Measurements from ENCODE around the gene RRAS2. TPM values are rescaled to one million over a fixed set of nuclear protein-coding genes. Genes with fewer than 3 reads are reported as not detected.
"Not testable (repeated sequence)": the region's sequence is repeated elsewhere in the genome, so short reads cannot be mapped to it uniquely, and the experiment has no call there.

The RRAS2 gene
- total and polyA plus RNA-seq, 5 experiments from 2014 or later: 6.1 to 19.0 (median 16.0) TPM

DNA sequence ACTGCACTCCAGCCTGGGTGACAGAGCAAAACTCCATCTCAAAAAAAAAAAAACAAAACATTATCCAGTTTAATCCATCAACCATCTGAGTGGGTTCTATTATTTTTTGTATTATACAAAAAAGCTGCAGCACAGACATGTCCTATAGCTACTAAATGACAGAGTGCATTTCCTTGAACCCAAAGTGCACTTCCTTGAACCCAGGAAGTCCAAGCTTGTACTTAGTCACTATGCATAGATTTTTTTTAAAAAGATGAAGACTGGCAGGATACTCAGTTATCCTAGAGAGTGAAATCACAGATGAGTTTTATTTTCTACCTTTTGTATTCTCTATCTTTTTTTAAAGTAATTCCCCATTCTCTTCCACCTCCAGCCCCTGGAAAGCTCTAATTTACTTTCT is 8.0 kb upstream of the RRAS2 start:
- no peaks in the 10 kb centered on the region for H3K36me3 Mint-ChIP-seq

DNA sequence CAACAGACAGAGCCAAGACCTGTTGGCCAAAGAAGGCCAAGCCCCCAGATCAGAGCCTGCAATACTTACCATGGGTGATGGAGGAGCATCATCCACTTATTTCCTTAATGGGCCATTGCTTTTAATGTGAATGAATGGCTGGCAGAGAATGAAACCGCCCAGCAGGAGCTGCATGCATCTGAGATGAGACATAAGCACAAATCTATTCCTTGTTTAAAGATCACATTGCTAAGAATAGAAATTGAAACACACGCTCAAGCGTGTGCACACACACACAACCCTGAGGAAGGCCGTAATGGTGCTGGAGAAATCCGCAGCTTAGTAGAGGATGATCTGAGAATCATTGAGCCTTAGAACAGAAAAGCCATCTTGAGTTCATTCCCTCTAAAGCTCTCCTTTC is 5.3 kb upstream of the RRAS2 start:
- POLR2A ChIA-PET: no interaction called here

More for the DNA sequence above, 8.0 kb upstream of the RRAS2 start:
- POLR2A ChIA-PET: interaction anchor here (0.6 to 0.7 kb wide), 2 partner anchors 258 to 524 kb away, joined by 3 read pairs; no protein-coding TSS in a partner anchor
- Mint-ChIP-seq H3K27me3 (no peaks in the 10 kb centered on the region), H3K4me1 (peaks cover 0 to 15% (median under 1%) of the 10 kb centered on the region in 4 donors), H3K9me3 (no peaks in the 10 kb centered on the region), H3K4me3 (no peak overlapping the region), H3K27ac (no peak overlapping the region)
- DNase-seq (no peak), ATAC-seq (no peak)

DNA sequence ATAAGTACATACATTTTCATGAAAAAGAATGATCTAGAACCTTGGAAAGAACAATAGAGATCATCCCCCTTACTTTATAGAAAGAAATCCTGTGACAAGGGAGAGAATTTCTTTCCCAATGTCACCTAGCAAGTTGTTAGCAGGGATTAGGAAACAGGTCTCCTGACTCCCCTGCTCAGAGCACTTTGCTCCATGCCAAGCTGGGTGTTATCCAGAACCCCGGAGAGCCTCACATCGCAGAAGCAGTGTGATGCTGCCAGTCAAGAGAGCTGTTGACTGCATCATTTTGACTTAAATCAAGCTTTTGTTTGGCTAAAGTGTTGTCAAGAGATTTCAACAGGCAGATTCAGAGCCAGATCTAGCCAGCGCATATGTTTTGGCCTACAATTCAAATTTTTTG is 3.6 kb upstream of the RRAS2 start:
- no peaks in the 10 kb centered on the region for H3K27me3 Mint-ChIP-seq
- H3K9me3 Mint-ChIP-seq: no peaks in the 10 kb centered on the region
- peaks cover 6 to 16% (median 12%) of the 10 kb centered on the region in 4 donors for H3K4me1 Mint-ChIP-seq
- no peaks in the 10 kb centered on the region for H3K36me3 Mint-ChIP-seq
- DNase-seq (no peak), ATAC-seq (no peak)
- H3K27ac Mint-ChIP-seq: no peak overlapping the region
- no peak overlapping the region for H3K4me3 Mint-ChIP-seq
- POLR2A ChIA-PET: interaction anchor here (1.2 kb wide), 1 partner anchor 19 kb away, joined by 3 read pairs; no protein-coding TSS in a partner anchor

More for the DNA sequence above, 5.3 kb upstream of the RRAS2 start:
- Mint-ChIP-seq H3K27ac (no peak overlapping the region), H3K36me3 (no peaks in the 10 kb centered on the region), H3K4me1 (peaks cover 2 to 12% (median 4%) of the 10 kb centered on the region in 4 donors), H3K27me3 (no peaks in the 10 kb centered on the region), H3K9me3 (no peaks in the 10 kb centered on the region), H3K4me3 (no peak overlapping the region)
- DNase-seq (no peak), ATAC-seq (no peak)

DNA sequence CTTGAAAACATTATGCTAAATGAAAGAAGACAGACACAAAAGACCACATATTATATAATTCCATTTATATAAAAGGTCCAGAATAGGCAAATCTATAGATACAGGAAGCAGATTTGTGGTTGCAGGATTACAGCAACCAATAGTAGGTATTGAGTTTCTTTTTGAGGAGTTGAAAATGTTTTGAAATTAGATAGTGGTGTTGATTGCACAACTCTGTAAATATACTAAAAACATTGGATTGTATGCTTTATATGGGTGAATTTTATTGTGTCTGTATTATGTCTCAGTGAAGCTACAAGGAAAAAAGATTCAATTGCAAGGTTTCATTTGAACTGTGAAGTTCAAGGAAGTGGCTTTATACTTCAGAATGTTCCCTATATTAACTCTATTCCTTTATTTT is 3.0 kb upstream of the RRAS2 start:
- no peak overlapping the region for H3K4me3 Mint-ChIP-seq
- H3K27ac Mint-ChIP-seq: no peak overlapping the region
- DNase-seq: no peak
- H3K4me1 Mint-ChIP-seq: peaks cover 12 to 21% (median 15%) of the 10 kb centered on the region in 4 donors
- ATAC-seq: no peak
- no peaks in the 10 kb centered on the region for H3K9me3 Mint-ChIP-seq
- POLR2A ChIA-PET: no interaction called here
- no peaks in the 10 kb centered on the region for H3K36me3 Mint-ChIP-seq
- no peaks in the 10 kb centered on the region for H3K27me3 Mint-ChIP-seq

DNA sequence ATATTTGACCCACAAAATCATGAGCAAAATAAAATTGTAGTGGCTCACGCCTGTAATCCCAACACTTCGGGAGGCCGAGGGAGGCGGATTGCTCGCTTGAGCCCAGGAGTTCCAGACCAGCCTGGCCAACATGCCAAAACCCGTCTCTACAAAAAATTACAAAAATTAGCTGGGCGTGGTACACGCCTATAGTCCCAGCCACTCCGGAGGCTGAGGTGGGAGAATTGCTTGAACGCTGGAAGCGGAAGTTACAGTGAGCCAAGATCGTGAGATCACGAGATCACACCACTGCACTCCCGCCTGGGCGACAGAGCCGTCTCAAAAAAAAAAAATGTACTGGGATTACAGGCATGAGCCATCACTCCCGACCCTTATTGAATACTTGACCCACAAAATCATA is 2.0 kb upstream of the RRAS2 start:
- H3K27me3 Mint-ChIP-seq: no peaks in the 10 kb centered on the region
- H3K4me3 Mint-ChIP-seq: peak overlapping the region in 1 of 10 donors; percentile 56
- no peaks in the 10 kb centered on the region for H3K36me3 Mint-ChIP-seq
- DNase-seq: no peak
- peak overlapping the region in 1 of 10 donors; percentile 12 for H3K27ac Mint-ChIP-seq
- peaks cover 16 to 29% (median 22%) of the 10 kb centered on the region in 4 donors for H3K4me1 Mint-ChIP-seq
- H3K9me3 Mint-ChIP-seq: no peaks in the 10 kb centered on the region
- POLR2A ChIA-PET: no interaction called here
- no peak for ATAC-seq

DNA sequence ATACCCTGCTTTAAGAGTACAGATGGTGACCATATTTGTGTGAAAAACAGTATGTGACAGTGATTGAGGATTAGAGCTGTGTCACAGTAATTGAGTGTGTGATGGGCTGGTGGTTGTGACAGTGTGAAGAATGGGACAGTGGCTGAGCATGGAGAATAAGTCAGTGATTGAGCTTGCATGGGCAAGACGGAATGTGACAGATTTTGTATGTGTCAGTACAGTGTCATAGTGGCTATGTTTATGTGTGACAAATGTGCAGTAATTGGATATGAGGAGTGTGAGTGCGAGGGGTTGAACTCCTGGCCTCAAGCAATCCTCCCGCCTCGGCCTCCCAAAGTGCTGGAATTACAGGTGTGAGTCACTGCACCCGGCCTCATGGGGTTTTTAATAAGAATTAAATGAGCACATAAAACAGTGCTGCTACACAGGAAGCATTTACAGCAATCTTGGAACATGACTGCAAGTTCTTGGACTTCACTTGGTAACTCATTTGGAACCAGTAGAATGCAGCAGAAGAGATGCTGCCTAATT is 583 bp upstream of the RRAS2 start:
- Mint-ChIP-seq H3K27ac (peak overlapping the region in 8 of 10 donors; percentile 2 to 86 (median 57)), H3K27me3 (no peaks in the 10 kb centered on the region), H3K4me1 (peaks cover 18 to 36% (median 31%) of the 10 kb centered on the region in 4 donors), H3K9me3 (no peaks in the 10 kb centered on the region), H3K36me3 (peaks cover 0 to 2% (median 0%) of the 10 kb centered on the region in 3 donors), H3K4me3 (peak overlapping the region; percentile 20 to 96 (median 77))
- POLR2A ChIA-PET: no interaction called here
- ATAC-seq (no peak), DNase-seq (no peak)

DNA sequence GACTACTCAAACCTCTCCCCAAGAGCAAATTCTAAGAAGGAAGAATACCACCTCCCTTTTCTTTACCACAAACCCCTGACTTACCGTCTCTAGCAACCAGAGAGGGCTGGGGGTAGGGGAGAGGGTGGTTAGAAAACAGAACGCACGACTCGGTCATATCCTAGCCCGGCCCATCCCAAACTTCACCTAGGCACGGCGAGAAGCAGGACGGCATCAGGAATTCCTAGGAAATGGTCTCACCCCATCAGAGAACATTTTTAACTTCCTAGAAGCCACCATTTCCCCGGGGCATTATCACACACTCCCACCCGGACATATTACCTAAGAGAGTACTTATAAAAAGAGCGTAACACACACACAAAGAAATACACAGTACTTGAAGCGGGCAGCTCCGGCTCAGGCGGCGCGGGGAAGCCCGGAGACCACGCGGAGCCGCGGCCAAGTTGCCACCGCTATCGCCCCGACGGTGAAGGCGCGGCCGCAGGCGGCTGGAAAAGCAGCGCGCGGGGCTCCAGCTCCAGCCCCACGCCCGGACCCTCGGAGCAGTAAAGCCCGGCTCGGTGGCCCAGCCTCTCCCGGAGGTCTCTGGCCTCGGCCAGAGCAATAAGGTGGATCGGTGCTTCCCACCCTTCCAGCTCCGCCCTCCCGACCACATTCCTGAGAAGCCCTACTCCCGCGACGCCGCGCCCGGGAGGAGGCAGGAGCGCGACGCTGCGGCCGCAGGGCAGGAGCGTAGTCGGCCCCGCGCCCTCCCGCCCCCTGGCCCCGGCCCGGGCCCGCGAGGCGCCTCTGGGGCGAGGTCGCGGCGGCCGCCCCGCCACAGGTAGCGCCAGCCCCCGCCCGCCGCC is 878 bp downstream of the RRAS2 start:
- ATAC-seq (peak; percentile 61 to 71), DNase-seq (peak in 9 of 10 donors; percentile 20 to 67 (median 37))
- Mint-ChIP-seq H3K36me3 (peaks cover 0 to 2% (median 0%) of the 10 kb centered on the region in 3 donors), H3K4me3 (peak overlapping the region; percentile 87 to 98 (median 94)), H3K27me3 (no peaks in the 10 kb centered on the region), H3K27ac (peak overlapping the region; percentile 77 to 94 (median 91)), H3K9me3 (no peaks in the 10 kb centered on the region), H3K4me1 (peaks cover 20 to 50% (median 38%) of the 10 kb centered on the region in 4 donors)
- POLR2A ChIA-PET: interaction anchor here (1.2 kb wide), 1 partner anchor 38 kb away, joined by 5 read pairs; no protein-coding TSS in a partner anchor

DNA sequence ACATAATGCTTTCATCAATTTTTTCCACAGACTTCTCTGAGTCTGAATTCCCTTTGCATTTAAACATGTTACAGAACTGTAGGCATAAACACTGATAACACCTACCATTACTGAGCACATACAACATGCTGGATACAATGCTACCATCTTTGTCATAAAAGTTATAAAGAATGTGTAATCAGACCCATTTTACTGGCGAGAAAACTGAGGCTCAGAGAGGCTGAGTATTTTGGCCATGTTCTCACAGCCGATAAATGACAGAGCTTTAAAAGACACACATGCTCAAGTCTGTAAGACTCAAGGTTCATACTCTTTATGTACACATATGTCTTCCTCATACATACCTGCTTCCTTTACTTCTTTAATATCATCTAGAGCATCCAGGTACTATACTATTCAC is 2.6 kb downstream of the RRAS2 start:
- DNase-seq (no peak), ATAC-seq (no peak)
- H3K4me3 Mint-ChIP-seq: peak overlapping the region in 6 of 10 donors; percentile 1 to 96 (median 33)
- peaks cover 20 to 52% (median 42%) of the 10 kb centered on the region in 4 donors for H3K4me1 Mint-ChIP-seq
- no peaks in the 10 kb centered on the region for H3K9me3 Mint-ChIP-seq
- POLR2A ChIA-PET: interaction anchor here (0.7 kb wide), 1 partner anchor 488 kb away, joined by 7 read pairs; no protein-coding TSS in a partner anchor
- H3K36me3 Mint-ChIP-seq: peaks cover 0 to 2% (median 0%) of the 10 kb centered on the region in 3 donors
- H3K27ac Mint-ChIP-seq: peak overlapping the region in 1 of 10 donors; percentile 27
- no peaks in the 10 kb centered on the region for H3K27me3 Mint-ChIP-seq

DNA sequence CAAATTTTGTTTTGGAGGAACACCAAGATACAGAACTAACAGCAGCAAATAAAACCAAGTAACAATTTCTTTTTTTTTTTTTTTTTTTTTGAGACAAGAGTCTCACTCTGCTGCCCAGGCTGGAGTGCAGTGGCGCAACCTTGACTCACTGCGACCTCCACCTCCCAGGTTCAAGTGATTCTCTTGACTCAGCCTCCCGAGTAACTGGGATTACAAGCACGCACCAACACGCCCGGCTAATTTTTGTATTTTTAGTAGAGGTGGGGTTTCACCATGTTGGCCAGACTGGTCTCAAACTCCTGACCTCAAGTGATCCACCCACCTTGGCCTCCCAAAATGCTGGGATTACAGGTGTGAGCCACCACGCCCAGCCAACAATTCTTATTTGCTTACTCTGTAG is 4.4 kb downstream of the RRAS2 start:
- H3K4me1 Mint-ChIP-seq: peaks cover 26 to 67% (median 52%) of the 10 kb centered on the region in 4 donors
- POLR2A ChIA-PET, H3K9me3 Mint-ChIP-seq, H3K36me3 Mint-ChIP-seq, DNase-seq, ATAC-seq, H3K27ac Mint-ChIP-seq, H3K27me3 Mint-ChIP-seq: not testable (repeated sequence)
- peak overlapping the region in 1 of 10 donors; percentile 11 for H3K4me3 Mint-ChIP-seq

DNA sequence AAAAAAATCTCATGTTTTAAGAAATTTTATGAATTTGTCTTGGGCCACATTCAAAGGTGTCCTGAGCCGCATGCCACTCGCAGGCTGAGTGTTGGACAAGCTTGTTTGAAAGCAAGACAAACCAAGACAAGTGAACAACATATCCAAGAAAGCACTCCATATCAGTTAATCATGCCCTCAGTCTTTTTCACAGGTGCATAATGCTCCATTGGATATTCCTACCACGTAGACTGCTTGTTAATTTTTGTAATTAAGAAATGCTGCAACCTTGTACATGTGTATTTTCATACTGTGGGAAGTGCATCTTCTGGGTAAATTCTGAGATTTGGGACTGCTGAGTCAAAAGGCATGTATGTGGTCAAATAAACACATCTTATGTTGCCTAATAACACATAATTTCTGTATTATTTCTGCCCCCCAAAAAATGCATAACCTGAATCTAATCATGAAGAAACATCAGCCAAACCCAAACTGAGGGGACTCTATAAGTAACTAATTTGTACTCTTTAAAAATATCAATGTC is 8.2 kb downstream of the RRAS2 start:
- Mint-ChIP-seq H3K9me3 (peaks cover 0 to 13% (median 5%) of the 10 kb centered on the region in 9 donors), H3K36me3 (peaks cover 0 to 13% (median 5%) of the 10 kb centered on the region in 3 donors), H3K27me3 (no peaks in the 10 kb centered on the region), H3K4me3 (no peak overlapping the region), H3K27ac (no peak overlapping the region), H3K4me1 (peaks cover 15 to 65% (median 38%) of the 10 kb centered on the region in 4 donors)
- ATAC-seq (no peak), DNase-seq (no peak)
- POLR2A ChIA-PET: interaction anchor here (0.9 kb wide), 1 partner anchor 25 kb away, joined by 3 read pairs; no protein-coding TSS in a partner anchor

DNA sequence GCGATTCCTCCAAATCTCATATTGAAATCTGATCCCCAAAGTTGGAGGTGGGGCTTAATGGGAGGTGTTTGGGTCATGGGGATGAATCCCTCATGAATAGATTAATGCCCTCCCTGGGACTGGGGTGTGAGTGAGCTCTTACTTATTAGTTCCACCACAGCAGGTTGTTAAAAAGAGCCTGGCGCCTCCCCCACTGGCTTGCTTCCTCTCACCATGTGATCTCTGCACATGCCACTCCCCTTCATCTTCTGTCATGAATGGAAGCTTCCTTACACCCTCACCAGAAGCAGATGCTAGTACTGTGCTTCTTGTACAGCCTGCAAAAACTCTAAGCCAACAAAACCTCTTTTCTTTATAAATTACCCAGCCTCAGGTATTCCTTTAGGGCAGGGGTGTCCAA is 8.8 kb downstream of the RRAS2 start:
- Mint-ChIP-seq H3K36me3 (peaks cover 0 to 17% (median 7%) of the 10 kb centered on the region in 3 donors), H3K4me3 (peak overlapping the region in 1 of 10 donors; percentile 30), H3K27ac (peak overlapping the region in 2 of 10 donors; percentile 21 to 48), H3K27me3 (no peaks in the 10 kb centered on the region), H3K9me3 (peaks cover 0 to 15% (median 5%) of the 10 kb centered on the region in 9 donors), H3K4me1 (peaks cover 15 to 67% (median 37%) of the 10 kb centered on the region in 4 donors)
- ATAC-seq (peak; percentile 68 to 77), DNase-seq (peak in 1 of 10 donors; percentile 14)
- POLR2A ChIA-PET: interaction anchor here (0.9 kb wide), 1 partner anchor 25 kb away, joined by 3 read pairs; no protein-coding TSS in a partner anchor

DNA sequence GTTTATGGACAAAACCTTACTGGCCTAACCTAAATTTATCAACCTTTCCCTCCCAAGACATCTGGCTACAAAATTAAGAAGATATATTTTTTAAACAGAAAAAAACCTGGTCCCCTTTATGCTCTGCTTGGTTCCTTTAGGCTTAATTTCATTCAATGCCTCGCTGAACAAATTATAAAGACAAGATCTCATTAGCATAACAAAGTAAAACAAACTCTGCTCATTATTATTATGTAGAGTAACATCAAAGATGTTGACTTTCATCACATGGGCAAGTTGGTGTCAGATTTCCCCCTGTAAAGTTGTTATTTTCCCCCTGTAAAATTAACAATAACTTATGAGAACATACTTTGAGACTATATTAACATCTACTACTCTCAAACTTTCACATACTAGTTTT is 11.0 kb downstream of the RRAS2 start:
- no peak overlapping the region for H3K4me3 Mint-ChIP-seq
- POLR2A ChIA-PET: no interaction called here
- ATAC-seq: no peak

More for the DNA sequence above, 11.0 kb downstream of the RRAS2 start:
- no peak for DNase-seq
- no peak overlapping the region for H3K27ac Mint-ChIP-seq
- H3K9me3 Mint-ChIP-seq: peaks cover 0 to 20% (median 5%) of the 10 kb centered on the region in 9 donors
- peaks cover 15 to 63% (median 28%) of the 10 kb centered on the region in 4 donors for H3K4me1 Mint-ChIP-seq
- H3K36me3 Mint-ChIP-seq: peaks cover 0 to 22% (median 12%) of the 10 kb centered on the region in 3 donors
- no peaks in the 10 kb centered on the region for H3K27me3 Mint-ChIP-seq

Measured in naive thymus-derived CD8-positive, alpha-beta T cell (primary cell).